Type B pancreatic cell (in vitro differentiated cells): Measurements from ENCODE around the gene WDSUB1. TPM values are rescaled to one million over a fixed set of nuclear protein-coding genes. Genes with fewer than 3 reads are reported as not detected.

ENCODE experiments used
- DNase-seq: peaks from one replicate; pipeline ENCODE4 v3.0.0; 2021; ENCODE audit warnings: mixed read lengths; ENCODE audit not compliant: unreplicated experiment; ENCODE audit errors: extremely low spot score
- H3K27ac Mint-ChIP-seq: 2 replicates; pipeline ENCODE4 v1.8.0; 2021; ENCODE audit warnings: mild to moderate bottlenecking, mixed read lengths
- H3K27me3 Mint-ChIP-seq: 2 replicates; pipeline ENCODE4 v1.8.0; 2021; ENCODE audit warnings: mixed read lengths
- H3K36me3 Mint-ChIP-seq: 2 replicates; pipeline ENCODE4 v1.8.0; 2021; ENCODE audit warnings: mixed read lengths
- H3K4me1 Mint-ChIP-seq: one replicate; pipeline ENCODE4 v1.8.0; 2021; ENCODE audit warnings: mixed read lengths; ENCODE audit not compliant: unreplicated experiment
- H3K4me3 Mint-ChIP-seq: 2 replicates; pipeline ENCODE4 v1.8.0; 2021; ENCODE audit warnings: mild to moderate bottlenecking, mixed read lengths
- H3K9me3 Mint-ChIP-seq: 2 replicates; pipeline ENCODE4 v1.8.0; 2021; ENCODE audit warnings: mixed read lengths
- total RNA-seq: library from RNA; stranded (reverse); gene quantifications from 2 replicates; pipeline ENCODE4 v1.2.1, GENCODE V29; 2021; ENCODE audit warnings: low replicate concordance
- TF ChIP-seq, protein P1 (sequence below): fragments of 200-600 bp; sonication (generic); conservative IDR thresholded peaks from 2 replicates; pipeline ENCODE4 v1.5.0; 2021; ENCODE audit warnings: antibody characterized with exemption, mild to moderate bottlenecking

Gene WDSUB1
- total RNA-seq, 1 donor from 2014 or later = 9.5 TPM

GRCh38 chr2:159226608-159227385, 59.7 kb downstream of the WDSUB1 start:
- Mint-ChIP-seq H3K27me3 (no peaks in the 10 kb centered on the region), H3K27ac (no peak overlapping the region), H3K9me3 (no peaks in the 10 kb centered on the region), H3K4me3 (no peak overlapping the region), H3K36me3 (peaks cover 52% of the 10 kb centered on the region), H3K4me1 (peaks cover 21% of the 10 kb centered on the region)
- TF ChIP-seq, protein P1, sequence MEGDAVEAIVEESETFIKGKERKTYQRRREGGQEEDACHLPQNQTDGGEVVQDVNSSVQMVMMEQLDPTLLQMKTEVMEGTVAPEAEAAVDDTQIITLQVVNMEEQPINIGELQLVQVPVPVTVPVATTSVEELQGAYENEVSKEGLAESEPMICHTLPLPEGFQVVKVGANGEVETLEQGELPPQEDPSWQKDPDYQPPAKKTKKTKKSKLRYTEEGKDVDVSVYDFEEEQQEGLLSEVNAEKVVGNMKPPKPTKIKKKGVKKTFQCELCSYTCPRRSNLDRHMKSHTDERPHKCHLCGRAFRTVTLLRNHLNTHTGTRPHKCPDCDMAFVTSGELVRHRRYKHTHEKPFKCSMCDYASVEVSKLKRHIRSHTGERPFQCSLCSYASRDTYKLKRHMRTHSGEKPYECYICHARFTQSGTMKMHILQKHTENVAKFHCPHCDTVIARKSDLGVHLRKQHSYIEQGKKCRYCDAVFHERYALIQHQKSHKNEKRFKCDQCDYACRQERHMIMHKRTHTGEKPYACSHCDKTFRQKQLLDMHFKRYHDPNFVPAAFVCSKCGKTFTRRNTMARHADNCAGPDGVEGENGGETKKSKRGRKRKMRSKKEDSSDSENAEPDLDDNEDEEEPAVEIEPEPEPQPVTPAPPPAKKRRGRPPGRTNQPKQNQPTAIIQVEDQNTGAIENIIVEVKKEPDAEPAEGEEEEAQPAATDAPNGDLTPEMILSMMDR = no peak
- DNase-seq = no peak

GRCh38 chr2:159226059-159226461, 60.4 kb downstream of the WDSUB1 start:
- no peak overlapping the region for H3K4me3 Mint-ChIP-seq

DNA sequence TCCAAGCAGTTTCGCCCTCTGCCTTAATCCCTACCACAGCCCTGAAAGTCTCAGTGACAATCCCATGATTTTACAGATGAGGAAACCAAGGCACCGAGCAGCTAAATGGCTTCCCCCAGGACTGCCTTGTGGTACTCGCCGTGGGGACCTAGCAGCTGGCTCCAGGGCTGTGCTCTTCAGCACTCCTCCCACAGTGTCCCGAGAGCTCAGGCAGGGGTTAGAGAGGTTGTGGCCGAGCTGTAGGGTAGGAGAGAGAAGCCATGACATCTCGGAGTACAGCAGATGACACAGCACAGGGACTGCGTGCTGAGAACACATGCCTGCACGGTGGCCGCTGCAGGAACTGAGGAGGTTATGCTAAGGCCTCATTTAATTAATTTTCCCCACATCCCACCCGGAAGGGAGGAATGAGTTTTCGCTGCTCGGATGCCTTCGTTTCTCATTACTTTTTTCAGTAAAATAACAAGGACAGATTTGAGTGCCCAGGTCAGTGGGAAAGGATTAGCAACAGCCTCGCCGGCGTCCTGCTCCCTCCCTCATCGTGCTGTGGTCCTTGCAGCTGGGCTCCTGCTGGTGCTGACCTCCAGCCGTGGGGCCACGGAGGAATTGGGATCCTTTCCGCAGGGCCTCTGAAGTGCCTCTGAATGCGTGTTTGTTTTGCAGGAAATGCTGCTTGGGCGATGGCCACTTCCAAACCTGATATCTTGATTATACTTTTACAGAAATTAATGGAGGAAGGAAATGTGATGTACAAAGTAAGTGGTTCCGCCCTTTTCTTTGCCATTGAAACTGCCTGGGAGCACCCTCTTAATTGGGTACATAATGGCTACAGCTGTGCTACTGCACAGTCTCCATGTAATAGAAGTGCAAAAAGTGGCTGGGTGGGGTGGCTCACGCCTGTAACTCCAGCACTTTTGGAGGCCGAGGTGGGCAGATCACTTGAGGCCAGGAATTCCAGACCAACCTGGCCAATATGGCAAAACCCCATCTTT, 61.2 kb downstream of the WDSUB1 start:
- DNase-seq = no peak
- no peak overlapping the region for H3K4me3 Mint-ChIP-seq

More at GRCh38 chr2:159226059-159226461, 60.4 kb downstream of the WDSUB1 start:
- Mint-ChIP-seq H3K36me3 (peaks cover 55% of the 10 kb centered on the region), H3K9me3 (no peaks in the 10 kb centered on the region), H3K27me3 (no peaks in the 10 kb centered on the region), H3K4me1 (peaks cover 21% of the 10 kb centered on the region), H3K27ac (peak overlapping the region; percentile 52)
- DNase-seq = no peak
- TF ChIP-seq, protein P1 = no peak

GRCh38 chr2:159224061-159224813, 62.3 kb downstream of the WDSUB1 start:
- Mint-ChIP-seq H3K27me3 (no peaks in the 10 kb centered on the region), H3K36me3 (peaks cover 49% of the 10 kb centered on the region), H3K4me3 (no peak overlapping the region), H3K9me3 (no peaks in the 10 kb centered on the region), H3K4me1 (peaks cover 21% of the 10 kb centered on the region), H3K27ac (peak overlapping the region; percentile 29)
- no peak for DNase-seq
- TF ChIP-seq, protein P1 = no peak

More for the DNA sequence above, 61.2 kb downstream of the WDSUB1 start:
- peaks cover 50% of the 10 kb centered on the region for H3K36me3 Mint-ChIP-seq
- H3K9me3 Mint-ChIP-seq = no peaks in the 10 kb centered on the region
- peaks cover 21% of the 10 kb centered on the region for H3K4me1 Mint-ChIP-seq
- H3K27ac Mint-ChIP-seq = peak overlapping the region; percentile 52
- TF ChIP-seq, protein P1 = no peak
- no peaks in the 10 kb centered on the region for H3K27me3 Mint-ChIP-seq

- TF ChIP-seq, protein P1 = no peak
- H3K36me3 Mint-ChIP-seq = peaks cover 60% of the 10 kb centered on the region
- H3K27ac Mint-ChIP-seq = peak overlapping the region; percentile 41
- H3K4me1 Mint-ChIP-seq = no peaks in the 10 kb centered on the region
- H3K27me3 Mint-ChIP-seq = no peaks in the 10 kb centered on the region
- no peak overlapping the region for H3K4me3 Mint-ChIP-seq
- no peak for DNase-seq
- no peaks in the 10 kb centered on the region for H3K9me3 Mint-ChIP-seq
Observed at GRCh38 chr2:159219394-159219998, 67.0 kb downstream of the WDSUB1 start.
